HFF-Myc (cell line): Measurements from ENCODE around the gene UGCG.

Experiments used
- DNase-seq: peaks from one replicate; pipeline ENCODE4 v3.0.0-alpha.2; 2011; ENCODE audit warnings: low read depth; ENCODE audit errors: extremely low read depth
- H3K4me3 ChIP-seq: replicated peaks from 2 replicates; pipeline ENCODE4 v1.5.1; 2011; ENCODE audit warnings: low read depth, mild to moderate bottlenecking, control low read depth, low read length
- TF ChIP-seq, protein P1 (sequence below): IDR thresholded peaks from 2 replicates; pipeline ENCODE4 v1.5.1; 2012; ENCODE audit warnings: mild to moderate bottlenecking, low read depth, low read length, control low read depth; ENCODE audit errors: missing control alignments

Gene UGCG

GRCh38 chr9:111975709-111976108 lies 79.1 kb downstream of the UGCG start:
- DNase-seq, result no peak
- TF ChIP-seq, protein P1, sequence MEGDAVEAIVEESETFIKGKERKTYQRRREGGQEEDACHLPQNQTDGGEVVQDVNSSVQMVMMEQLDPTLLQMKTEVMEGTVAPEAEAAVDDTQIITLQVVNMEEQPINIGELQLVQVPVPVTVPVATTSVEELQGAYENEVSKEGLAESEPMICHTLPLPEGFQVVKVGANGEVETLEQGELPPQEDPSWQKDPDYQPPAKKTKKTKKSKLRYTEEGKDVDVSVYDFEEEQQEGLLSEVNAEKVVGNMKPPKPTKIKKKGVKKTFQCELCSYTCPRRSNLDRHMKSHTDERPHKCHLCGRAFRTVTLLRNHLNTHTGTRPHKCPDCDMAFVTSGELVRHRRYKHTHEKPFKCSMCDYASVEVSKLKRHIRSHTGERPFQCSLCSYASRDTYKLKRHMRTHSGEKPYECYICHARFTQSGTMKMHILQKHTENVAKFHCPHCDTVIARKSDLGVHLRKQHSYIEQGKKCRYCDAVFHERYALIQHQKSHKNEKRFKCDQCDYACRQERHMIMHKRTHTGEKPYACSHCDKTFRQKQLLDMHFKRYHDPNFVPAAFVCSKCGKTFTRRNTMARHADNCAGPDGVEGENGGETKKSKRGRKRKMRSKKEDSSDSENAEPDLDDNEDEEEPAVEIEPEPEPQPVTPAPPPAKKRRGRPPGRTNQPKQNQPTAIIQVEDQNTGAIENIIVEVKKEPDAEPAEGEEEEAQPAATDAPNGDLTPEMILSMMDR, result no peak
- no peak overlapping the region for H3K4me3 ChIP-seq

GRCh38 chr9:111978616-111979015 lies 82.0 kb downstream of the UGCG start:
- H3K4me3 ChIP-seq, result no peak overlapping the region
- no peak for DNase-seq
- TF ChIP-seq, protein P1, result no peak

DNA sequence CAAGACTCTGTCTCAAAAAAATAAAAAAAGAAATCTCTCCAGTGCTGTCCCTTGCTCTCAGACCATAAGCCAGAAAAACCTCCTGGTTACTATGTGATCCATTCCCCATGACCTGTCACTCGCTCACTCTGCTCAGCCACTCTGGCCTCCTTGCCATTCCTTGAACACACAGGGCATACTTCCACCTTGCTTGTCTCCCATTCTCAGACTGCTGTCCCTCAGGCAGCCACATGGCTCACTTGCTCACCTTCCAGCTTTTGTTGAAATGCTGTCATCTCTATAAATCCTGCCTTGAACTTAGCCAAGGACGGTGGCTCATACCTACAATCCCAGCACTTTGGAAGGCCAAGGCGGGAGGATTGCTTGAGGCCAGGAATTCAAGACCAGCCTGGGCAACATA lies 82.9 kb downstream of the UGCG start:
- DNase-seq, result no peak
- TF ChIP-seq, protein P1, result no peak

GRCh38 chr9:111980398-111980797 lies 83.8 kb downstream of the UGCG start:
- no peak for DNase-seq
- TF ChIP-seq, protein P1, result no peak

More for the DNA sequence above, 82.9 kb downstream of the UGCG start:
- H3K4me3 ChIP-seq, result no peak overlapping the region

GRCh38 chr9:111983484-111983908 lies 86.9 kb downstream of the UGCG start:
- DNase-seq, result no peak
- H3K4me3 ChIP-seq, result no peak overlapping the region
- TF ChIP-seq, protein P1, result no peak

More at GRCh38 chr9:111980398-111980797, 83.8 kb downstream of the UGCG start:
- no peak overlapping the region for H3K4me3 ChIP-seq

DNA sequence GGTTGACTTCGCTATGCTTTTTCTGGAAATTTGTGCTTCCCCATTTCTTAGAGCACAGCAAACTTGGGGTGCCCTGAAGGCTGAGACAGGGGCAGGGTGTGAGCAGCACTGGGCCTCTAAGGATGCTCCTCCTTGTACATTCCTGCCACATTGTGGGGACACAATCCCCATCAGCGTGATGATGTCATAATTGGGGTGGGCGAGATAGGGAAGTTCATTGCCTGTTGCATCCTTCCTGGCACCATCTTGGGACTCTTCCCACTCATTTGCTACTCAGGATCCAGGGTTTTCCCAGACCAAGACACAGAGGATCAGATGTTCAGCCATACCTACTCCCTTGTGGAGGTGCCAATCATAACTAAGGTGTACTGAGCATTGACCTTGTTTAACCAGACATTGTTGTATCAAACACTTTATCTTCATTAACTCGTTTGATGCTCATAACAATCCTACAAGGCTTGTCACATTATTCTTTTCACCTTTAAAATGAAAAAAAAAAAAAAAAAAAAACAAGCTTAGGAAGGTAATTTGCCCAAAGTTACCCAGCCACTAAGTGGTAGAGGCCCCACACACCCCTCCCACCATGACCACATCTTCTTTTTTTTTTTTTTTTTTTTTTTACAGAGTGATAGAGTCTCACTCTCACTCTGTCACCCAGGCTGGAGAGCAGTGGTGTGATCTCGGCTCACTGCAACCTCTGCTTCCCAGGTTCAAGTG lies 87.6 kb downstream of the UGCG start:
- TF ChIP-seq, protein P1, result no peak
- no peak overlapping the region for H3K4me3 ChIP-seq
- no peak for DNase-seq
